ENCODE data around the gene HDAC3. TPM values are rescaled to one million over a fixed set of nuclear protein-coding genes. Genes with fewer than 3 reads are reported as not detected.

HDAC3 gene
- total RNA-seq, 1 donor from 2014 or later = 55.2 TPM

GRCh38 chr5:141573489-141574121 is 63.0 kb downstream of the HDAC3 start:
- H3K4me3 ChIP-seq (ENCODE audit: low read depth, low read length) = no peak overlapping the region
- no peak for TF ChIP-seq CTCF (conservative IDR thresholded peaks at IDR 0.05; ENCODE audit: low read depth, low read length)
- no peak for DNase-seq (ENCODE audit: low read depth)

Other genes with a start within 250 kb of the HDAC3 start
- 1.7 and 4.7 TPM in 2 replicates for gene PCDHGB4, start 249.2 kb downstream of the HDAC3 start, total RNA-seq
- 0.14 and 1.0 TPM in 2 replicates for gene PCDHGA8, start 244.2 kb downstream of the HDAC3 start, total RNA-seq
- gene PCDHGB5, start 238.9 kb downstream of the HDAC3 start, total RNA-seq = 4.0 and 6.5 TPM in 2 replicates
- 1.1 and 1.9 TPM in 2 replicates for gene PCDHGA9, start 234.1 kb downstream of the HDAC3 start, total RNA-seq
- gene PCDHGB6, start 228.8 kb downstream of the HDAC3 start, total RNA-seq = 1.4 and 3.4 TPM in 2 replicates
- gene PCDHGA10, start 223.9 kb downstream of the HDAC3 start, total RNA-seq = 0.58 and 1.9 TPM in 2 replicates
- 0.65 and 2.8 TPM in 2 replicates for gene PCDHGB7, start 219.2 kb downstream of the HDAC3 start, total RNA-seq
- 2.6 and 2.7 TPM in 2 replicates for gene PCDHGA11, start 215.8 kb downstream of the HDAC3 start, total RNA-seq
- gene PCDHGA12, start 206.3 kb downstream of the HDAC3 start, total RNA-seq = 1.8 and 1.9 TPM in 2 replicates
- 9.8 and 23.2 TPM in 2 replicates for gene PCDHGC3, start 160.9 kb downstream of the HDAC3 start, total RNA-seq
- gene PCDHGC4, start 151.8 kb downstream of the HDAC3 start, total RNA-seq = 0.07 and 0.46 TPM in 2 replicates
- 0.06 TPM in 1 of 2 replicates, not detected in the other for gene PCDHGC5, start 147.8 kb downstream of the HDAC3 start, total RNA-seq
- gene DIAPH1, start 17.8 kb downstream of the HDAC3 start, total RNA-seq = 94.0 and 101 TPM in 2 replicates
- gene RELL2, start 148 bp upstream of the HDAC3 start, total RNA-seq = 3.3 and 10.3 TPM in 2 replicates
- gene FCHSD1, start 14.6 kb upstream of the HDAC3 start, total RNA-seq = 15.7 and 43.1 TPM in 2 replicates
- 7.1 and 11.3 TPM in 2 replicates for gene ARAP3, start 45.4 kb upstream of the HDAC3 start, total RNA-seq
- 9.6 and 17.4 TPM in 2 replicates for gene PCDH1, start 241.6 kb upstream of the HDAC3 start, total RNA-seq